GM18498 (cell line): ENCODE measurements around the gene NAA35.

Source experiments
- ATAC-seq: cut with Tn5 transposase; IDR thresholded peaks from one replicate; pipeline ENCODE4 v1.9.1; 2021; ENCODE audit warnings: mild to moderate bottlenecking, moderate library complexity; ENCODE audit not compliant: unreplicated experiment

The NAA35 gene

DNA sequence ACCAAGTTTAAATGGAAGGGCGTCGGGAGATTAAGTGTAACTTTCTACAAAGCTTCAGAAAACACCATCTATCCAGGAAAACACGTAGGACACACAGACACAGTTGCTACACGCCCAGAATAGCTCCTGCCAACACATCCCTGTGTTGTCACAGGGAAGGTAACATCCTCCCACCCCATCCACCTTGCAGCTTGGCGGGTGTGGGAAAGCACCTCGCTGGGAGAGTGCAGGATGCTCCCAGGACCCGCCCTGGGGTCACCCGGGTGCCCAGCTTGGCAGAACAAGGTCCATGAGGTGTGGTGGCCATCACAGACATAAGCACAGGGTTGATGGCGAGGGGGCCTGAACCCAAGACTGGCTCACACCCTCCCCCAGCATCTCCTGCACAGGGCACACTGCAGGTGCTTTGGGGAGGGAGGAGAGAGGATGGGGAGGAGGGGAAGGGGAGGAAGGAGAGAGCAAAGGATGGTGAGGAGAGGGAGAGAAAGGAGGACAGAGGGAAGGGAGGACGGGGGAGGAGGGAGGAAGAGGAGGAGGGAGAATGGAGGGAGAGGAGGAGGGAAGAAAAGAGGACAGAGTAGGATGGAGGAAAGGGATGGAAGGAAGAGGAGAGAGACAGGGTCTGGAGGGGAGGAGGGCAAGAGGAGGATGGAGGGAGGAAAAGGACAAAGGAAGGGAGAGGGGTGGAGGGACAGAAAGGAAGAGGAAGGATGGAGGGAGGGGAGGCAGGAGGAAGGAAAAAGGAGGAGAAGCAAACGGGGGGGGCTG, 121.2 kb downstream of the NAA35 start:
- no peak for ATAC-seq

DNA sequence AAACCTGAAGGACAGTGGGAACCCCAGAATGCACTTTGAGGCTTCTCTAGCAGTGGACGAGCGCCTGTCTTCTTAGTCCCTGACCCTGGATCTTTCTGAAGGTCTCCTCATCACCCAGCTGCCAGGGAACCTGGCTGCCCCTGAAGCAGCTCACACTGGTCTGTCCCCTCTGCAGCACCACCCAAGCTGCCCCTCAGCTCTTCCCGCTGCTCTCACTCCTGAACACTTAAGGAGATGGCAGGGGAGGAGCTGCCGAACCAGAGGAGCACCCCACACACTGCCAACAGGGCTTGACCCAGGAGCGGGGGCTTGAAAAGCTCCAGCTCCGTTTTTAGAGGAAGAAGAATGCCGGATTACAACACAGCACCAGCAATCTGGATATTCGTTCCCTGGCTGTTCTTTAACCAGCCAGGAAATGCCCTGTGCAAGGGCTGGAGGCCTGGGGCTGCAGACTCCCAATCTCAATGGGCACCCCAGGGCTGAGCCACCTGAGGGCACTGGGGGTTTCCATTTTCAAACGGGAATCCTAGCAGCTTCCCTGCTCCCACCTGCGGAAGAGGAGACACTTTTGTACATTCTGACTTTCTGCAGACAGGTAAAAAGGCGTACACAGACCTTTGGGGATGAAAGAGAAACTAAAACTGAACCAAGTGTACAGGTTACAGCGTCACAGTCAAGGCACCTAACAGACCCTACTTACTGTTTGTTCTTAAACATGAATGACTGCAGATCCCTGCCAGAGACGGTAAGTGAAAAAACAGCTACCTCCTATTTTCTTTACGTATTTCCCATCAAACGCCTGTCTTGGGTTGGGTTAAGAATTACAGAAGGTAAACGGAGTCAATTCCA, 122.1 kb downstream of the NAA35 start:
- ATAC-seq = no peak

DNA sequence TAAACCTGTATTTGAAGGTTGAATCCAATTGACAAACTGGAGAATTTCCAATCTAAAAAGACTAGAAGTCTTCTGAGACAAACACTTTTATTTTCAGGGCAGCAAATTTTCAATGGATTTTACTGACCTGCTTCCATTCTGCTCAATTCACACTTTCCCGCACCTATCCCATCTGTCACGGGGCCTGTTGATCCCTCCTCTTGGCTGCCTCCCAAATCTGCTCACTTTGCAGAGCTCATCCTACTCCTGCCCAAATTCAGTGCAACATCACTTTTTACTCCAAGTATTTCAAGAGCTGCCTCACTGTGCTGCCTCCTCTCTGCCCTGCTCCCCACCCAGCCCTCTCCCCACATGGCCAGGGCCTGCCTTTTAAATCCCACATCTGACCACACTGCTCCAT, 123.3 kb downstream of the NAA35 start:
- no peak for ATAC-seq

DNA sequence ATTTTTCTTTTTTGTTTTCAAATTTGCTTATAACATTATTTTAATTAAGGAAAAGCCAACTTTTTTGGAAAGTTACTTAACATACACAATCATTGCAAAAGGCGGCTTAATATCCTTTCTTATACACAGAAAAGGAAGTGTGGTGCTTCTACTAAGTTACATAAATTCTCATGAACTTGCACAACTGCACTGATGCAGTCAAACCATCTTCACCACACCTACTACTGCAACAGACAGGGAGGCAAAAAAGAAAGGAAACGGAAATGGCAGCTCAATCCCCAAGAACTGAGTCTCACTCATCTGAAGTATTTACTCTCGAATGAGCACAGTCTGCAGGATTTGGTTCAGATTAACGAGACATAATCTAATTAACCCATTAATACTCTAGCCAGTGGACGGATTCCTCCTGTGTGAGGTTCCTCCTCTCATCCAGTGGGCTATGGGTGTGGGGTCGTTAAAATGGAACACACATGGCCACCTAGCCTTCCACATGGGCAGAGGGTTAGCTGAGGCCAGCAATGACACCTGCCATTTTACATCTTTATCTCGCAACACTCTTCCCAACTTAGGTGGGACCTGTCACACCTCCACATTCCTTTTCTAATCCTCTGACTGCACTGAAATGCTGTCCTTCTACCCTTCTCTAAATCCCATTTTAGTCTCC, 128.4 kb downstream of the NAA35 start:
- ATAC-seq = no peak
